Skeletal muscle satellite cell (primary cell): Measurements from ENCODE around the gene TUBA4A.

Source experiments
- H3K27me3 ChIP-seq: 2 replicates; pipeline ENCODE4 v1.7.0; 2013; ENCODE audit warnings: low read length; ENCODE audit not compliant: control insufficient read depth, insufficient read depth
- H3K36me3 ChIP-seq: 2 replicates; pipeline ENCODE4 v1.7.0; 2013; ENCODE audit warnings: mild to moderate bottlenecking, control low read depth, low read length; ENCODE audit not compliant: insufficient read depth
- H3K4me1 ChIP-seq: 2 replicates; pipeline ENCODE4 v1.7.0; 2013; ENCODE audit warnings: low read length; ENCODE audit not compliant: control insufficient read depth, insufficient read depth
- H3K4me2 ChIP-seq: 2 replicates; pipeline ENCODE4 v1.7.0; 2013; ENCODE audit warnings: mild to moderate bottlenecking, low read length
- H3K4me3 ChIP-seq: 2 replicates; pipeline ENCODE4 v1.7.0; 2013; ENCODE audit warnings: low read length
- H3K9ac ChIP-seq: 2 replicates; pipeline ENCODE4 v1.7.0; 2013; ENCODE audit warnings: mild to moderate bottlenecking, low read depth, low read length, moderate library complexity
- H3K9me3 ChIP-seq: replicated peaks from 2 replicates; pipeline ENCODE4 v1.7.0; 2013; ENCODE audit warnings: mild to moderate bottlenecking, control low read depth, low read length

The TUBA4A gene

DNA sequence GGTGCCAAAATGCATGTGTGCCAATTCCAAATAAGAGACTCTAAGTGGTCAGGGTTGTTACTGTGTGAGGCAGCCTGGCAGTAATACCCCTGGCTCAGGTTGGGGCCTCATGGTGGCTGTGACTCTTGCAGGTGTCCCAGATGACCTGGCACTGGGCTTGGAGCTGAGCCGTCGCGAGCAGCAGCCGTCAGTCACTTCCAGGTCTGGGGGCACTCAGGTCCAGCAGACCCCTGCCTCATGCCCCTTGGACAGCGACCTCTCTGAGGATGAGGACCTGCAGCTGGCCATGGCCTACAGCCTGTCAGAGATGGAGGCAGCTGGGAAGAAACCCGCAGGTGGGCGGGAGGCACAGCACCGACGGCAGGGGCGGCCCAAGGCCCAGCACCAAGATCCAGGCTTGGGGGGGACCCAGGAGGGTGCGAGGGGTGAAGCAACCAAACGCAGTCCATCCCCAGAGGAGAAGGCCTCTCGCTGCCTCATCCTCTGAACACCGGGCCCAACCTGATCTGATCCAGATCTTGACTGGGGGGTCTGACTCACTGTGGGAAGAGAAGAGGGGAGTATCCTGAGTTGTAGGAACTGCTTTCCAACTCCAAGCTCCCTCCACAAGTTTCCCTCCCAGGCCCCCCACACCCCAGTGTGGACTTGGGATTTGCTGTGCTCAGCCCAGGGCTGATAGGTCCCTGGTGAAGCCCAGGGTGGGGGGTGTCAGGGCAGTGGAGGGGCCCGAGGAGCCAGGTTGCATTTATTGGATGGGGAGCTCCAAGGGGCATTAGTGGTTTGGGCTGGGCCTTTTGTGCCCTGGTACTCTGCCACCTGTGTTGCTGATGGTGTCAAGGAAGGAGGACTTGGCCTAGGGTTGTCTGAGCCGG lies 31.0 kb upstream of the TUBA4A start:
- Histone ChIP-seq H3K9ac (no peak overlapping the region), H3K36me3 (peaks cover 31% of the 10 kb centered on the region), H3K4me1 (peaks cover 35% of the 10 kb centered on the region), H3K9me3 (no peaks in the 10 kb centered on the region), H3K27me3 (no peaks in the 10 kb centered on the region), H3K4me2 (no peak overlapping the region), H3K4me3 (no peak overlapping the region)

DNA sequence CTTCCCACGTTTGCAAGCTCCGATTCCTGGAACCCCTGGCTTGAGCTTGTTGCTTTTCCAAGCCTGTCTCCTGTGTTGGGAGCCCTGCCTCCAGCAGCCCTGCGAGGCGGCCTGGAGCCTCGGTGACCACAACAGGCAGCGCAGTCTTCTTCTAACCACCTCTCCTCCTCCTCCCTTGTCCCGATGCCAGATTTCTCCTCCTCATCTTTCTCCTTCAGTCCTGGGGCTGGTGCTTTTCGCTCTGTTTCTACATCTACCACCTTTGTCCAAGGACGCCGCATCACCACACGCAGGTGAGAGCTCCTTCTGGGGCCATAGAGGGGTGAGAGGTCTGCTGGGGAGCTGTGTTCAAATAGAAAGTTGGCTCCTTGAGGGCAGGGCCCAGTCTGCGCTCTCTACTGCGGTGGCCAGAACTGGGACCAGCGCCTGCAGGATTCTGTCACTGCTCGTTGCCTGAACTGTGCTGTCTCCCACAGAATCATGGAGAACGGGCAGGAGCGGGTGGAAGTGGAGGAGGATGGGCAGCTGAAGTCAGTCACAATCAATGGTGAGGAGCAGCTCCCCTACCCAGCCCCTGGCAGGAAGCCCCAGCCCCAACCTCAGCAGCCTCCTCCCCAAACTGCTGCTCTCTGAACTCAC lies 29.3 kb upstream of the TUBA4A start:
- Histone ChIP-seq H3K4me2 (no peak overlapping the region), H3K9ac (no peak overlapping the region), H3K36me3 (peaks cover 31% of the 10 kb centered on the region), H3K9me3 (no peaks in the 10 kb centered on the region), H3K27me3 (no peaks in the 10 kb centered on the region), H3K4me3 (no peak overlapping the region), H3K4me1 (peaks cover 37% of the 10 kb centered on the region)

DNA sequence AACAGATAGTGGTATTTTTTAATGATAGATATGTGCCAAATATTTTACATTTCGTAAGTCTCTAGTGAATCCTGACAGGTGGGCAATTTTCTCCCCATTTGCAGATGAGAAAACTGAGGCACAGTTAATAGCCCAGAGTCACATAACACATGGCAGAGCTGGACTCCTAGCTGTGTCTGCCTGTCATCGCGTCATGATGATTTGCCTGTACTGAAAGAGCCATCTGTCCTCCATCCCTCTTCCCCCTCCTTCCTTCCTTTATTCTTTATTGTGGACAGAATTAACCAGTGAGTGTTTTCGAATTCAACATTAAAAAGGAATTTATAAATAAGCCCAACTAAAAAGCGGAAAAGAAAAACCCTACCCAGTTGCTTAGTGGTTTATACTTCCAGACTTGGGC lies 28.7 kb upstream of the TUBA4A start:
- peaks cover 41% of the 10 kb centered on the region for H3K4me1 ChIP-seq
- H3K36me3 ChIP-seq, result peaks cover 31% of the 10 kb centered on the region
- H3K4me3 ChIP-seq, result no peak overlapping the region
- H3K4me2 ChIP-seq, result no peak overlapping the region
- H3K27me3 ChIP-seq, result no peaks in the 10 kb centered on the region
- no peak overlapping the region for H3K9ac ChIP-seq
- H3K9me3 ChIP-seq, result no peaks in the 10 kb centered on the region

DNA sequence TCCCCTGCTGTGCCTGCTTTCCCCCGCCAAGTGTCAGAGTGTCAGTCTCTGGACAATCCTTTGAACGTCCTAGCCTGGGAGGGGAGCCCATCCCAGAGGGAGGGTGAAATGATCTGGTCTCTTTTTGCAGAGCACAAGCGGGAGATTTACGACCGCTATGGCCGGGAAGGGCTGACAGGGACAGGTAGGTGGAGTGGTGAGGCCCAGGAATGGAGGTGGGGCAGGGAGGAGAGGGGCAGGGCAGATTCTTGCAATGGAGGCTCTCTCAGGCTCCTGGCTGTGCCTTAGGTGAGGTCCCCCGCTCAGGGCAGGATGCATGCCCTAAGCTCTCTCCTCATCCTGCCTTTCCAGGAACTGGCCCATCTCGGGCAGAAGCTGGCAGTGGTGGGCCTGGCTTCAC lies 27.9 kb upstream of the TUBA4A start:
- H3K4me2 ChIP-seq, result no peak overlapping the region
- no peak overlapping the region for H3K9ac ChIP-seq
- no peaks in the 10 kb centered on the region for H3K27me3 ChIP-seq
- H3K4me1 ChIP-seq, result peaks cover 35% of the 10 kb centered on the region
- no peaks in the 10 kb centered on the region for H3K9me3 ChIP-seq
- H3K36me3 ChIP-seq, result peaks cover 31% of the 10 kb centered on the region
- H3K4me3 ChIP-seq, result no peak overlapping the region

DNA sequence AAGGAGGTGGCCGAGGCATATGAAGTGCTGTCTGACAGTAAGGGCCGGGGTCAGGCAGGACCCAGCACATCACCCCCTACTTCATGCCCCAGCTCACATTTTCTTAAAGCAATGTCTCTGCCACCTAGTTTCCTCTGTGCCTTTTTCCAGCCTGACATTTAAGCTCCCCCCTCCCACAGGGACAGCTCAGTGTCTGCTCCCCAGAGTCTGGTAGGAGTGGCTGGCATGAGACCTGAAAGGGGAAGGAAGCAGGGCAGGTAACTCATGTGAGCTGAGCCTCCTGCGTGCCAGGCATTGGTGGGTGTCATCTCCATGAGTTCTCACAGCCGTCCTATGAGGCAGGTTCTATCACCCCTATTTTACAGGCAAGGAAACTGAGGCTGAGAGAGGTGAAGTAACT lies 26.9 kb upstream of the TUBA4A start:
- H3K36me3 ChIP-seq, result peaks cover 31% of the 10 kb centered on the region

DNA sequence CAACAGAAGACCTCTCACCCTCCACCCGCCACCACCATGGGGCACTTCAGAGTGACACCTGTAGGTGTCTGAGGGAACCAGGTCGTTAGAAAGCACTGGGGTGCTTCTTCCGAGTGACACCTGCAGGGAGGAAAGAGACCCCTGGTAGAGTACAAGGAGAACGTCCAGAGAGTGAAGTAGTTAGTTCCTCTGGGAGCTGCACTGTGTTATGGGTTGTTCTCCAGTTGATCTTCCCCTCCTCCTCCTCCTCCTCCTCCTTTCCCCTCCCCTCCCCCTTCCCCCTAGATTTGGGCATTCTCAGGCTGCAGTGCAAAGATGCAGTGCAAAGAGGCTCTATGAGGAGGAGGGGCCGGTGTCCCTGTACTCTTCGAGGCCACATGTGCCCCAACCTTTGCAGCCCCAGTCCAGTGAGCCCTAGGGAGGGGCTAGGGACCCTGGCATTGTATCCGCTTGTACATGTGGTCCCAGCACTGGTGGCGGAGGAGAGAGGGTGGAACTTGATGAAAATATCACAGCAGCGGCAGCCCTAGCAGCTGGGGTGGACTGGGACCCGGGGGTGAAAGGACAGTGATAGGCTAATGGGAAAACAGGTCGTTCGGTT lies 26.3 kb upstream of the TUBA4A start:
- peak overlapping the region; percentile 73 for H3K4me3 ChIP-seq
- H3K27me3 ChIP-seq, result no peaks in the 10 kb centered on the region
- peak overlapping the region; percentile 95 for H3K4me2 ChIP-seq
- peaks cover 31% of the 10 kb centered on the region for H3K36me3 ChIP-seq
- H3K9ac ChIP-seq, result peak overlapping the region; percentile 90
- no peaks in the 10 kb centered on the region for H3K9me3 ChIP-seq
- peaks cover 21% of the 10 kb centered on the region for H3K4me1 ChIP-seq

More for the DNA sequence above, 26.9 kb upstream of the TUBA4A start:
- Histone ChIP-seq H3K4me1 (peaks cover 27% of the 10 kb centered on the region), H3K27me3 (no peaks in the 10 kb centered on the region), H3K4me3 (peak overlapping the region; percentile 73), H3K9ac (peak overlapping the region; percentile 90), H3K9me3 (no peaks in the 10 kb centered on the region), H3K4me2 (peak overlapping the region; percentile 95)

DNA sequence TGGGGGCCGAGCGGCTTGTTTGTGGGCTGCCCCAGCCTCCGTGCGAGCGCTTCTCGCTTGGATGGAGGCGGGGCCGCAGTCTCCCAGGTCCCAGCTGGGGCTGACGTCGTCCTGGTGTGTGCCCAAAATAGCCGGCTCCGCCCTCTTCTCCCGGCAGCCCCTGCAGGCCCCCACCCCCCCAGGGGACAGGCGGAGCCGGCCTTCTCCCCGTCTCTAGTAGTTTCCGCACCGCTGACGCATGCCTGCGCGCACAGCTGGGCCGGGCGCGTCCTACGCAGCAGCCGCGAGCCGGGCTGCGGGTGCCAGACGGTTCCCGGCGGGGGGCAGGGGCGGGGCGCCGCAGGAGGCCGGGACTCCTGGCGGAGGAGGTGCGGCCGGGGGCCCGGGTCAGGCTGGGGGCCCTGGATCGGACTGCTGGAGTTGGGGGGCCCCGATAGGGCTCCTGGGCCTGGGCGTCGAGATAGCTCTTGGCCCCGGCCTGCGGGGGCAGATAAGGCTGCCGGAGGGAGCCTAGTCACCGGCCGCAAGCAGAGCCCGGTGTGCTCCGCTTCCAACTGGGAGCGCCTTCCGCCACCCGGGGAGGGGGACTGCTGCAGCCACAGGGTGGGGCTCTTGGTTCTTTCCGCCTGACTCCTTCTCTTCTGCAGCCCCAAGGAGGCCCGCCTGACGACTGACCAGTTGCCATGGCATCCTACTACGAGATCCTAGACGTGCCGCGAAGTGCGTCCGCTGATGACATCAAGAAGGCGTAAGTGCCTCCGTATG lies 25.6 kb upstream of the TUBA4A start, which contains the start of gene DNAJB2:
DNAJB2 (plus strand) TSS at position 216 of the 765 bp plus-strand sequence; CDS start at position 684, 468 bp downstream.
- Histone ChIP-seq H3K36me3 (peaks cover 26% of the 10 kb centered on the region), H3K27me3 (no peaks in the 10 kb centered on the region), H3K4me2 (peak within 1 kb of the TSS; percentile 95), H3K9me3 (no peaks in the 10 kb centered on the region), H3K4me3 (peak within 1 kb of the TSS; percentile 73), H3K9ac (peak within 1 kb of the TSS; percentile 90), H3K4me1 (peaks cover 28% of the 10 kb centered on the region)

DNA sequence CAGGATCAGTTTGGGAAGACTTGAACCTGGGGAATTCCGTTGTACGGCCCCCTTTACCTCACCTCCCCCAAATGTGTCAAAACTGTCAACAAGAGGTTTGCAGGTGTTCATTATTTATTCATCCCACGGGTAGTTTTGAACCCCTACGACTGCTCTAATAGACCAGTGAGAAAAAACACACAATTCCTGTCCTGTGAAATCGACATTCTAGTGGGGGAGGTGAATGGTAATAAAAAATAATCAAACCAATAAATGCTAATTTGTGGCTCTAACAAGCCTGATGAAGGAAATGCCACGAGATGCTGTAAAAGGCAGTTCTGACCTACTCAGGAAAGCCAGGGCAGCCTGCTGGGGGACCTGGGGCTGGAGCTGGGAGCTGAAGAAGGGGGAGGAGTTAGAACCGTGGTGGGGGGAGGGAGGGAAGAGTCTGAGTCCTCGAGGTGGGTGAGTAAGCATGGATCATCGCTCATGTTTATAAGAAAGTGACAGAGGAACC lies 25.0 kb upstream of the TUBA4A start:
- H3K4me3 ChIP-seq, result peak overlapping the region; percentile 51
- H3K9ac ChIP-seq, result peak overlapping the region; percentile 80
- H3K9me3 ChIP-seq, result no peaks in the 10 kb centered on the region
- peak overlapping the region; percentile 95 for H3K4me2 ChIP-seq
- peaks cover 34% of the 10 kb centered on the region for H3K4me1 ChIP-seq
- peaks cover 20% of the 10 kb centered on the region for H3K36me3 ChIP-seq
- H3K27me3 ChIP-seq, result no peaks in the 10 kb centered on the region

DNA sequence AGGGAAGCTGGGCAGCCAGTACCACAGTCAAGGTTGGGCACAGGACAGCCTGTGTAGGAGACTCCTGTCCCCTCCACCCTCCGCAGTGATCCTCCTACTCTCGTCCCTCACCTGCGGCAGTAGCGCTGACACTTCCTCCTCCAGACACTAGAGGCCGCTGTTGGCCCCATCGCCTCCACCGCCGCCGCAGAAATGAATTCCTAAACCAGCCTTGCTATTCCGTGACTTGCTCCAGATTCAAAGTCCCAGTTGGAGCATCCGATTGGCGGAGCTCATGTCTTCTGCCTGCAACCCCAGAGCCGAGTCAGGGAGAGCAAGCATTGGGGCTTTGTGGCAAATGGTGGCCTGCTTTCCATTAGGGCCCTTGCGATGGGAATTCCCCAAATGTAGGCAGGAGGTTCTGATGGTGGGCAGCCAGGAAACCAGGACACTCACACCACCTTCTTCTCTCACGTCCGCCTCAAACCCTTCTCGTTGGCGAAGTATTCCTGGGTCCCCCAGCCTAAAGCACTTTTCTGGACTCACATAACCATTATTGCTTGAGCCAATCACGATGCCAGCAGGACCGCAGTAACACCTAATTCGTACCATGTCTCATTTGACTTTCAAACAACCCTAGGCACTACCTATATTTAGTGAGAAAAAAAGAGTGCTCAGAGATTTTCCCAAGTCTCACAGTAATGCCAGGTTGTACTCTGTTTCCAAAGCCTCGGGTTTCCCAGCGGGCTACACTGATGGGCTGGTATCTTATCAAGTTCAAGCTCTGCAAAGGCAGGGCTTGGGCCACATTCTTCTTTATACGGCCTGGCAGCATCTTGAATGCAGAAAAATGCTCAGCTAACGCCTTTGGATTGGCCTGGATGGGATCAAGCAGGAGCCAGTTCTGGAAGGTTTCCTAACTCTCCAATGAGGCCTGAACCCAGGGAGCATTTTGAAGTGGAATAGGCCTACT lies 24.3 kb upstream of the TUBA4A start:
- H3K36me3 ChIP-seq, result peaks cover 17% of the 10 kb centered on the region
- peak overlapping the region; percentile 95 for H3K4me2 ChIP-seq
- peak overlapping the region; percentile 51 for H3K4me3 ChIP-seq
- H3K9ac ChIP-seq, result peak overlapping the region; percentile 80
- H3K9me3 ChIP-seq, result no peaks in the 10 kb centered on the region
- no peaks in the 10 kb centered on the region for H3K27me3 ChIP-seq
- peaks cover 38% of the 10 kb centered on the region for H3K4me1 ChIP-seq

DNA sequence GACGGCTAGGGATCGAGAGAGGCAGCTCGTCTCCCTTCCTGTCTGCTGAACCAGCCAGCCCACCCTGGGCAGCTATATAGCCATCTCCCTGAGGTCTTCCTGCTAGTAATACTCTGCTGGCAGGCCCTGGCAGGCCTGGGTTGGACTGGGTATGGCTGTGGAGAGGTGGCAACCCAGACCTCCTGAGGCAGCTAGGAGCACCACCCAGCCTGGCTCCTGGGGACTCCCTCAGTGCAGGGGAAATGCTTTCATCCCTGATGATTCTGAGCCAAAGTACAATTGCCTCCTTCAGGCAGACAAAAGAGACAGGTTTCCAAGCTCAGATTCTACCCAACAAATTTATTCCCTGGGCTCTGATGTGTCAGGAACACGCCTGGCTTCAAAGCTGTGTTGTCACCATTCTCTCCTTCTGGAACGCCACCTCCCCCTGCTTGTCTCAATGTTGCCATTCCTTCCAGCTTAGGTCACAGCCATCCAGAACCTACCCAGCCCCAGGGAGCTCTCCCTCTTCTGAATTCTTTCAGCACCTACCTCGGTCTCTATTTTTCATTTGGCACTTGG lies 20.7 kb upstream of the TUBA4A start:
- peaks cover 30% of the 10 kb centered on the region for H3K4me1 ChIP-seq
- peaks cover 9% of the 10 kb centered on the region for H3K27me3 ChIP-seq
- H3K4me3 ChIP-seq, result peak overlapping the region; percentile 18
- no peaks in the 10 kb centered on the region for H3K9me3 ChIP-seq
- H3K9ac ChIP-seq, result peak overlapping the region; percentile 25
- H3K4me2 ChIP-seq, result peak overlapping the region; percentile 58
- H3K36me3 ChIP-seq, result no peaks in the 10 kb centered on the region
